D721Med (cell line): ENCODE results near the gene ZNF474.

Experiments
- DNase-seq: peaks from one replicate; pipeline ENCODE4 v3.0.0; 2011; ENCODE audit warnings: low spot score; ENCODE audit not compliant: insufficient read length
- FAIRE-seq: peaks from 2 replicates; lab custom pipeline; 2011; peaks lifted over from hg19 to GRCh38; lab: Jason Lieb, UNC
- TF ChIP-seq, protein P1 (sequence below): IDR thresholded peaks from 2 replicates; pipeline ENCODE4 v1.5.1; 2012; ENCODE audit warnings: mild to moderate bottlenecking, control low read depth; ENCODE audit not compliant: insufficient read depth; ENCODE audit errors: missing control alignments

The ZNF474 gene

DNA sequence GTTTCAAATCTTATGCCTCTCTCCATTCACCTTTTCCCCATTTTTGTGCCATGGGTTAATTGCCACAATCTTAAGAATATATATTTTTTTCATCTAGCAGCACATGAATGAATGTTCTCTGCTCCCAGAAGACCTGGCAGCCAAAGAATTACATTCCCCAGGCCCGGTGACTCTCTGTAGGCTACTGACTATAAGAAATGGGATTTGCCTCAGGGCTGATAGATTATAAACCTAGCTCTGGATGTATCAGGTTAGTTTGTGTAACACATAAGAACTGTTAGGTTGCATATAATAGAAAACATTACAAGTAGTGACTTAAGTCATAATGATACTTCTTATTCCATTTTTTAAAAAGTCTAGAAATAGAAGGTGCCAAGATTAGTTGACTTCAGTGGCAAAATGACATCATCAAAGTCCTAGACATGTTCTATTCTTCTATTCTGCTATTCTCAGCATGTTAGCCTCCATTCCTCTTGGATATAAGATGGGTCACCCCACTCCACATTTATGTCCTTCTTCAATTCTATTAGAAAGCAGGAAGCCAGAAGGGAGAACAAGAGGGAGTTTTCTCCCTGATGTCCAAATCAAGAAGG is 10.9 kb upstream of the ZNF474 start:
- TF ChIP-seq, protein P1, sequence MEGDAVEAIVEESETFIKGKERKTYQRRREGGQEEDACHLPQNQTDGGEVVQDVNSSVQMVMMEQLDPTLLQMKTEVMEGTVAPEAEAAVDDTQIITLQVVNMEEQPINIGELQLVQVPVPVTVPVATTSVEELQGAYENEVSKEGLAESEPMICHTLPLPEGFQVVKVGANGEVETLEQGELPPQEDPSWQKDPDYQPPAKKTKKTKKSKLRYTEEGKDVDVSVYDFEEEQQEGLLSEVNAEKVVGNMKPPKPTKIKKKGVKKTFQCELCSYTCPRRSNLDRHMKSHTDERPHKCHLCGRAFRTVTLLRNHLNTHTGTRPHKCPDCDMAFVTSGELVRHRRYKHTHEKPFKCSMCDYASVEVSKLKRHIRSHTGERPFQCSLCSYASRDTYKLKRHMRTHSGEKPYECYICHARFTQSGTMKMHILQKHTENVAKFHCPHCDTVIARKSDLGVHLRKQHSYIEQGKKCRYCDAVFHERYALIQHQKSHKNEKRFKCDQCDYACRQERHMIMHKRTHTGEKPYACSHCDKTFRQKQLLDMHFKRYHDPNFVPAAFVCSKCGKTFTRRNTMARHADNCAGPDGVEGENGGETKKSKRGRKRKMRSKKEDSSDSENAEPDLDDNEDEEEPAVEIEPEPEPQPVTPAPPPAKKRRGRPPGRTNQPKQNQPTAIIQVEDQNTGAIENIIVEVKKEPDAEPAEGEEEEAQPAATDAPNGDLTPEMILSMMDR, result no peak
- DNase-seq (no peak), FAIRE-seq (no peak)

DNA sequence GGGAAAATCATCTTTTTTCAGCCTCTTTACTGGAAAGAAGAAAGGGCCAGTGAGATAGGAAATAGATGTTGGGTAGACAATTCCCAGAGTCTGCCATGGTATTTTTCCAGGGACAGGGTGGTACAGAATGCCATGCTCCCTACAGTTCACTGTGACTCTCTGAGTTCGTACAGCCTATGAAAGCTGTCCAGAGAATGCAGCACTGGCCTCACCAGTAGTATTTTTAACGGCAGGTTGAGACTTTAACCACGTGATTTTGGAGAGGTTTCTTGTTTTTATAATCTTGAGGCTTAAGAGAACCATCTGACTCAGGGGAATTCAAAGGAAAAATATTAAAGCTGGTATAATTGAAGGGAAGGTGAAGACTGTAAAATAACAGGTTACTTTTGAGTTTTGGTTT is 10.1 kb upstream of the ZNF474 start:
- TF ChIP-seq, protein P1, result no peak
- no peak for FAIRE-seq
- DNase-seq, result no peak

DNA sequence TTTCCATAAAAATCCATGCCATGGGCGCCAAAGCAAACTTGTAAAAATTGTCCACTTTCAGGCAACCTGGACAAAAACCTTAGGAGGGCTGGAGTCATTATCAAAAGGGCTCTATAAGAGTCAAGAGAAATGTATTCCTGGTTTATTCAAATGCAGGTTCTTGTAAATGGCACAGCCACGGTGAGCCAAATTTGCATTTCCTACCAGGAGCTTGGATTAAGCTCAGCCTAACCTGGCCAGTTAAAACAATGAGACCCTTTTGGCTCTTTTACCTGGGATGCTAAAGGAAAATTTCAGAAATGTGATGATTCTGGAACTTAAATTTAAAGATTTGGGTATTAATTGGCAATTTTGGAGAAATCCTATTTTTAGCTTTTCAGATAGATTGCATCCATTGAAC is 8.9 kb upstream of the ZNF474 start:
- TF ChIP-seq, protein P1, result no peak
- FAIRE-seq (no peak), DNase-seq (no peak)

DNA sequence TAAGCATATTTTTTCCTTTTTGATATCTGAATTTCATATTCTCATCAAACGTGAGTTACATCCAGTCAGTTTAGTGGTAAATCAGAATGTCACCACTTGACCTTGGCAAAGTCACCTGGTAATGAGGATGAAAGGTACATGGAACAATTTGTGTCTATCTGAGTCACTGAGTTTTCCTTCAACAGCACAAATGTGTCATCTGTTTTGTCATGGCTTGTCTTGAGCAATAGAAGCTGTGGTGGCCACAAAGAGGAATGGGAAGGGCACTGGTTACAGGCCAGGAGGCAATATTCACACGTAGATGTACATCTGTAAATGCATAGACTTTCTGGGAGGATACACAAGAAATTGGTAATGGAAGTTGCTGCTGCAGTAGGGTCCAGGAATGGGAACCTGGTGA is 8.4 kb upstream of the ZNF474 start:
- TF ChIP-seq, protein P1, result no peak
- no peak for FAIRE-seq
- no peak for DNase-seq

DNA sequence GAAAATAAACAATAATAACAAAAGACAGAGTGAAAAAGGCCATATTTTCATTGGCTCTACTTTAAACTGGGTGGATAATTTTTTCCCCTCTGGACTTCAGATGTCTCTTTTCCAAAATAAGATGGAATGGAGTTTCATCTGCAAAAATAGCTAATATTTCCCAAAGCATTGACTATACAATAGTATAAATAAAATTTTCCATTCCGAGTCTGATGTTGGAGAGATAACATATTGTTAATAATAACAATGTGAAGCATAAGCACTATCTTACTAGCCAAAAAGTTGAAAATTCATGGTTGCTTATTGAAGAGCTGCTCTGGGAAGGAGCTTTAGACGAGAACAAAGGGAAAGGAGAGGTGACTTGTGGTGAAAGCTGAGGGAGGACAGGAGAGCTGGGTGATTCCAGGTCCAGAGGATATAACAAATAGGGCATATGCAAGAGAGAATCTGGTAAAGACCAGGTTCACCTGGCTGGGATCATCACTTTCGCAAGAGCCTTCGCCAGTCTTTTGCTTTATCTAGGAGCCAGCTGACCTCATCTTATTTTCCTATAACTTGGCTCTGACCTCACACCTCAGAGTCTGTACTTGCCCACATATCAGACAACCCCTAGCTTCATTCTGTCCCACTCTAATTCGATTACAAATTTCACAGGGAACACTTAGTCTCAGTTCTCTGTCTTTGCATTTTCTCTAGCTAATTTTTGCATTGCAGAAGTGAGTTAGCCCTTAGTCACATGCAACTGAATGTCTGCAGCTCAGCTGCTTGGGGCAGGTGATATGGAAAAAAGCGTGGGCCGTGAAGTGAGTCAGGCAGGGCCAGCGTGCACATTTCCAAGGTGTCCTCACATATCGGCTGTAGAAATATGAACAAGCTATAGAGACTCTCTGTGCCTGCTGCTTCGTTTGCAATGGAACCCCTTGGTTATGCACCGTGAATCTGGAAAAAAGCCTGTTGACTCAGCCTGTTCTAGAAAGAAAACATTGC is 7.6 kb upstream of the ZNF474 start:
- TF ChIP-seq, protein P1, result no peak
- no peak for DNase-seq
- FAIRE-seq, result no peak

DNA sequence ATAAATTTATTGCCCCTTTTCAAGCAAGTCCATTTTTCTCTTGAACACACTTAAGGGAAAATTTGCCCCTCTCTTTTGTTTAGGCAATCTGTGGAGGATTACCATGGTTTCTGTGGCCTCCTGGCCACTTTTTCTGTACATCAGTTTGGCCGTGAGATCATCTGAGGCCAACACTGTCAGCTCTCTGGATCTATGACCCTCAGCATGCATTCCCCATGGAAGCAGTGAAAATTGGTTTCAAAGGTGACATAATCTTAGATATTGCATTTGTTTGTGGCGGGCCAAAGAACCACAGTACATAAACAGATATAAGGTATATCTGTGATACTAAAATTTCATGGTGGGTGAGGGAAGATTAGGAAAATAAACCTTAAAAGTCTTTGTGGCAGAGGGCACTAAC is 4.6 kb upstream of the ZNF474 start:
- FAIRE-seq, result no peak
- TF ChIP-seq, protein P1, result no peak
- no peak for DNase-seq

DNA sequence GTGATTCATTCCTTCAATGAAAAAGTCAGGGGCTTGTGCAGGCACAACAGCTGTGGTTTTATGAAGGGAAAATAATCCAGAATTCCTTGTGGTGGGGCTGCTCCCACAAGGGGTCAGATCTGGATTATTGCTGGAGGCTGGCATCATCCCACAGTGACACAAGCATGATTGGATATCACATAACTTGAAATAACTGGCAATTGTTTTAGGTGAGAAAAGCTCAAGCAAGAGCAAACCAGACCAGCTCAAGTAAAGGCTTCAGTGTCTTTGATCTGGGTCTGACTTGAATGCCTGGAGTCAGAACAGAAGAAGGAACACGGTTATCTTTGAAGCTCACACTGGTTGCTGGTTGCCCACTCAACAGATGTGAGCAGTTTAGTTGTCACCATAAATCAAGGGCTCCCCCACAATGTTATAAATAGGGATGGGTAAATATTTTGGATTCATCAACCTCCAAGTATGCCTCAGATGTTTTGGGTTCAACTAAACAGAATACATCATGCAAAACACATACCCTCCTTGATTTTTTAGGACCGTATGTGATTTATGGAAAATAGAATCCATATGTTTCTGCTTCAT is 3.1 kb upstream of the ZNF474 start:
- FAIRE-seq, result no peak
- no peak for DNase-seq
- TF ChIP-seq, protein P1, result no peak
